ENCODE data around the gene CACNA1C.
"Not testable (repeated sequence)": the region's sequence is repeated elsewhere in the genome, so short reads cannot be mapped to it uniquely, and the experiment has no call there.

CACNA1C gene

DNA sequence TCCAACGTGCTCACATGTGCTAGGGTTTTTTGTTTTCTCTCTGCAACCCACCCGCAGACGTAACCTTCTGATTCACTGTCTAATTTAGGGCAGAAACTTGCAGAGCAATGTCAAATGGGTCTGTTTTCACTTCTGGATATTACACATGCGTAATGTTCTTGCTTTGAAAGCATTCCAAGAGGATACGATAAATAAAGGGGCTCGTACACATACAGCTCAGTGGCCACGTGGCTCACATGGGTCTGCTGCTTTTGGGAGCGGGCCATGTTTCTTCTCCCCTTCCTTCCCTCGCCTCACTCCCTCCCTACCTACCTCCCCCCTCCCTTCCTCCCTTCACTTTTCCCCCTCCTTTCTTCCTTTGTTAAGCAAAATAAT lies 23.4 kb downstream of the CACNA1C start:
- no peak for DNase-seq (ENCODE audit: low read depth)

DNA sequence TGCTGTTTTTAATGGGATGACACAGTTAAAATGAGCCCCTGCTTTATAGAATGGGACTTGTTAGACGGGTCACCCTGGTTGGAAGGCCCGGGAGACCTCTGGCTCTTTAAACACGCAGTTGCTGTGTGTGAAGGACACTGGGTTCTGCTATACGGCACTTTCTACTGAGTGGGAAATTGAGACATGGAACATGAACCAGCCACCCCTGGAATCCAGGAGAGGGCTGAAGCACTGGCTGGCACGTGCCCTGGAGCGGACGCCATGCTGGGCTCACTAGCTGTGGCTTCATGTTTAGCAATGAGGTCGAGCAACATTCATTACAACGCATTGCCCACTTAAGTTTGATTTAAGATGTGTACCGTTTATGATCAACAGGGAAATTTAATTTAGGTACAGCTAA lies 23.9 kb downstream of the CACNA1C start:
- DNase-seq (ENCODE audit: low read depth), result no peak

DNA sequence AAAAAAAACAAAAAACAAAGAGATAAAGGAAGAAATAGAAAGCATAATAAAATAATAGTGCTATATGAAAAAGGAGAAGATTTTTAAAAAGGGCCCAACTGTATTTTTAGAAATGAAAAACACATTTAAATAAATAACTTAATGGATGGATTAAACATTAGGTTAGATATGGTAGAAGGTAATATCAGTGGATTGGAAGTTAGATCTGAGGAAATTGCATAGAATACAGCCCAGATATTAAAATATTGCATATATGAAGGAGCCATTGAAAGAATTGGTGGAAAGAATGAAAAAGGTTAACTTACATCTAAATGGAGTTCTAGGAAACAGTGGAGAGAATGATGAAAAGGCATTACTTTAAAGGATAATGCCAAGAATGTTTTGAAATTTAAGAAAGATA lies 27.8 kb downstream of the CACNA1C start:
- DNase-seq (ENCODE audit: low read depth), result no peak

DNA sequence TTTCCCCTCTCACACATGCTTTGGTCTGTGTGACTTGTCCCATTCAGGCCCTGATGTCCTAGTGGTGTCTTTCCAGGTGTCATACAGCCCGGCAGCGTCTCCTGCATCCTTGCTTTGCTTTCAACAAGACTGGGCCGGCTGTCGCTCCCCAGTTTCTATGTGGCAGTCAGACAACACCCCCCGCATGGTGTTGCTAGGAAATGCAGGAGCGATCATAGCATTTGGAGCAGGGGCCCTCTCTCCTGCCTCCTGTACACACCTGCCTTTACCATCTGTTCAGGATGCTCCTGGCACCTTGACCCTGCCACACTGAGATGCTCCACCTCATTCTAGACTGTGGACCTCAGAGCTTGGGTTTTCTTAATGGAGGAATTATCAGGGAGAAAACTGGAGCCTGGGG lies 29.5 kb downstream of the CACNA1C start:
- no peak for DNase-seq (ENCODE audit: low read depth)

DNA sequence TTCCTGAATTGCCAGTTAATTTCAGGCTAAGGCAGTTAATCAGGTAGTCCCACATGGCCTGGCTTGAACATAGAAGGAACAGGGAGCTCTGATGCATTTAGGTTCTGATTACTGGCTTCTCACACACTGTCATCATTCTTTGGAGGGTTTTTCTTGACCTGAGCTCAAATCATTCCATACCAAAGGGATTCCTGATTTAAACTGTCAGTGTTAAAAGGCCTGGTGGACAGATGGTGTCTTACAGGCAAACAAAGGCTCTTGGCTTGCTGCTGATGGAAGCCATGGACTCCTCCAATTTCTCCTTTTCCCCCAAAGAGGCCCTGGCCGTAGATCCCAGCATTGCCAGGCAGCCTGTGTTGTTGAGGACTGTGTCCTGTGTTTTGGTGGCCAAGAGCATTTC lies 30.2 kb downstream of the CACNA1C start:
- no peak for DNase-seq (ENCODE audit: low read depth)

DNA sequence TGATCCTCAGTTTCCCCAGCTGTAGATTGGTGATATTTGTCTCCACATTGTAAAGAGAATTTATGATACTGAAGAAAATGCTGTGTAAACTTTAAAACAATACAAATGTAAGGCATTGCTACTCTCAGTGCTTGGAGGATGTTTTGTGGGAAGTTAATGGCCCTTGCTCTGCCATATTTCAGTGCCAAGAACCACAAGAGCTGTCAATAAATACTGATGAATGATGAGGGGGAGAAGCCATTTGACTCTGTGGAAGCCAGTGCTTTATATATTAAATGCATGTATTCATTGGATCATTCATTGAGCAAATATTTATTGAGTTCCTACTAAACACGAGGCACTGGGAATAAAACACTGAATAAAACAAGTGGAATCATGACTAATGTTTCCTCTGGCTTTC lies 30.8 kb downstream of the CACNA1C start:
- DNase-seq (ENCODE audit: low read depth), result no peak

DNA sequence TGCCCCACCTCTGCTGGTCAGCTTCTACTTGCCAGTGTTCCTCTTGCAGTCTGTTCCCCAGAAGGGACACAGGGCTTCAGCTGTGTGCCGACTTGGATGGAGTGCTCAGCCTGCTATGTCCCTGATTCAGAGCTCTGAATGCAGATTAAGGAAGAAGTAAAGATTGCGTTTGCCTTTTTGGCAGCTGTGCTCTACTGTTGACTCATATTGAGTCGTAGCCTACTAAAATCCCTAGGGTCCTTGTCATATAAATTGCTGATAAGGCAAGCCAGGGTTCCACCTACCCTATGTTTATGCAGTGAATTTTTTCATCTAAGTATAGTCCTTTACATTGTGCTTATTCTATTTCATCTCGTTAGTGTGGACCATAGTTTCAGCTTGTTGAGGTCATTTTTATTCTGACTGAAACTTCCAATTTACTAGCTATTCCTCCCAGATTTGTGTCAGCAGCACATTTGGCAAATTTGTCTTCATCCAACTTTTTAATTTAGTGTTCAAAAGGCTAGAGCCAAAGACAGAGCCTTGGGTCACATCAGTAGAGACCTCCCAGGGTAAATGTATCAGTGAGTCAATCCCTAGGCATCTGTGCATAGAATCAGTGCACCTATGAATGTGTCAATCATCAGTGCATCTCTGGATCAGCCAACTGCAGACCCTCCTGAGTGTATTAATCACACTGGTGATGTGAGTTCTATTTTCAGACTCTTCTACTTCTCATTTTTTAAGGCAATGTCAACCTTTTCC lies 31.9 kb downstream of the CACNA1C start:
- peak; percentile 59 for DNase-seq (ENCODE audit: low read depth)

DNA sequence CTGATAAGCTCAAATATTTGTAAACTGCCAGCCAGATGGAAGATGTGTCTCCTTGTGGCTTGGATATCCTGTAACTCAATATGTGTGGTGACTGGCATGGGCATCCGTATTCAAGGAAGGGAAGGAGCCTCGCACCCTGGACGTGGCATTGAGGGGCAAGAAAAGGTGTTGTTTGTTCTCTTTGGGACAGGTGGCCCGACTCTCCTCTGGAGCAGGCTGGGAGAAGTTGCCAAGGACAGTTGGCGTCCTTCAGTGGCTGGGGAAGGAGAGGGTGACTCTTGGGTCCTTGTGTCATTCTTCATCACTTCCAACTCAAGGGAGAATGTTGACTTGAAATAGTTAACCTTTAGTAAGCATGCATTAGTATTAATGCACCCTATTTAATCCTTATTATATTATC lies 39.6 kb downstream of the CACNA1C start:
- DNase-seq (ENCODE audit: low read depth), result no peak

DNA sequence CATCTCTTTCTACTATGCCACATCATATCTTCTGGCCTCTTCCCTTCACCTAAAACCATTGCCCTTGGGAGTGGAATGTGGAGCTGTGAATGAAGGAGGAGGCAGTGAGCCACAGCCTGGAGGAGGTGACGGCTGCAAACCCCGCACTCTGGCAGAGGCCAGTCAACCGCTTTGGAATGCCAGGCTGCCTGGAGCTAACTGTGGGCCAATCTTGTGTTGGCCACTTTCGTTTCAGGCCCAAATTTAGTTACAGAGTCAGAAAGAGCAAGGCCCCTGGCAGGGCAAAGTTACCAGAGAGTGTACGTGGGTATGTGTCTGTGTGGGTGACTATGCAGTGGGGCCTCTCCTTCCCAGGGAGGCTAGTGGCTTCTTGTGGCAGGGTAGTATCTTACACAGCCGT lies 40.1 kb downstream of the CACNA1C start:
- no peak for DNase-seq (ENCODE audit: low read depth)

DNA sequence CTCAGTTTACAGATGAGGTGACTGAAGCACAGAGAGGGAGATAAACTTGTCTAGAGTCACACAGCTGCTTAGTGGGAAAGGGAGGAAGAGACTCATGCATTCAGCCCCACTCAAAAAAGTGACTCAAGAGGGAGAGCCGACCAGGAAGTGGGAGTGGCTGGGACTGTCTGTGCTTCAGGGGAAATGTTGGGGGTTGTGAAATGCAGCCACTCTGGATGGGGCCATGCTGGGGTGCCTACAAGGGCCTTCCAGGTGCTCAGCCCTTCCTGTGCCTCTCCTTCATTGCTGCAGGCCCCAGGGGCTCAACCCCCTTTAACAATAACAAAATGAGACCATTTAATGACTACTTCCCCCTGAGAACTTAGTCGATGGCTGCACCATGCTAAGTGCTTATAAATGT lies 41.8 kb downstream of the CACNA1C start:
- no peak for DNase-seq (ENCODE audit: low read depth)

DNA sequence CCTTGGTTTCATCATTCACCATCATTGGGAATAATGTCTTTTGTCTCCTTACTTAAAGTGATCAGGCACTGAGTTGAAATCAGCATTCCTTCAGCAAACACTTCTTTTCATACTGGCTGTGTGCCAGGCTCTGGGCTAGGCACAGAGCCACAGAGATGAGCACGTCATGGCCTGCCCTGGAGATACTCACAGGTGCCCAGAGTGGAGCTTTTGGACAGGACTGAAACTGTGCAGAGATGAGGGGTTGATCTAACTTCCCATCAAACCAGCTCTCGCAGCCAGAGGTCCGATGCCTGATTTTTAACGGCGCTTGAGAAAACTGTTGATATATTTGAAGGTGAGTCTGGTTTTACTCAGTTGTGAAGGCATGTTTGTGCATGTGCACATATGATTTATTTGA lies 43.1 kb downstream of the CACNA1C start:
- DNase-seq (ENCODE audit: low read depth), result no peak

DNA sequence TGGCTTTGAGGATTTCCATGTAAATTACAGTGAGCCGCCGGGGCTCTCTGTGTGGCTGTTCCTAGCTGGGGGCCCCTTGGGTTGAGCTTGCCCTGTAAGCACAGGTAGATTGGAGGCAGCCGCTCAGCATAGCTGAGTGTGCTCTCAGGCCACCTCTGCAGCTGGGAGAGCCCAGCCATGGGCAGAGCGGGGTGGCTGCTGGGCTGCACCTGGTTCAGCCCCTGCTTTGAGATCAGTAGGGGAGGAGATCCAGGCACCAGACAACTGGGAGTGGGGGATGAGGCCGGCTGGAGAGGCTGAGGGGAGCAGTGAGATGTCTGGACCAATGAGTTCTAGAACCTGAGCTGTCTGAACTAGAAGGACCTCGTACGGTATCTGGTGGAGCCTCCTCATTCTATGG lies 44.8 kb downstream of the CACNA1C start:
- DNase-seq (ENCODE audit: low read depth), result no peak

DNA sequence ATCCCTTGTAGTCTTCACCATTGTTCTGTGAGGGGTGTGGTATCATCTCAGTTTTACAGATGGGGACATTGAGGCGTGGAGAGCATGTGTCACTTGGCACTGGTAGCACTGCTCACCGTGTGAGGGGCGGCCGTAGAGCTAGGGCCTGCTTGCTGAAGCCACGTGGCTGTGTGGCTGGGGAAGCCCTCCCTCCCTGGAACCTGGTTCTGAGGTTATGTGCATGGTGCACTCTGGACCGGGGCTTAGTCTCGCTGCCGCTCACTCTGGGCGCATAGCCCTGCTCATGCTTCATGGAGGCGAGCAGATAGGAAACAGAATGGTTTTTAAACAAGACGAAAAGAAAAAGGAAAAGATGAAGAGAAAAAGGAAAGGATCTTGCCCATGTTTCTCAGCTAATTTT lies 46.1 kb downstream of the CACNA1C start:
- DNase-seq (ENCODE audit: low read depth), result no peak

DNA sequence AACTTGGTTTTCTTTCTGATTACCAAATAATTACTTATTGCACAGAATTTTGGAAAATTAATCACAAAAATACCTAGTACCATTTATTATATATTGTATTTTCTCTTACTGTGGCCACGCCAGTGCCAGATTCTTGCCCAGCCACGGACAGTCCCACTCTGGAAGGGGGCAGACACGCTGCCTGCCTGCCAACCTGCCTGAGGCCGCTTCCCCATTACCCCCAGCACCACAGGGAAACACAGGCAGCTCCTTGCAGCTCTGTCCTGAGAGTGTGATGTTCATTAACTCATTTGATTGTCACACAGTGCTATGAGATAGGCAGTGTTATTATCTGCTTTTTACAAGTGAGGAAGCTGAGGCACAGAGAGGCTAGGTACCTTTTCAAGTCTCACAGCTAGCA lies 46.8 kb downstream of the CACNA1C start:
- no peak for DNase-seq (ENCODE audit: low read depth)

DNA sequence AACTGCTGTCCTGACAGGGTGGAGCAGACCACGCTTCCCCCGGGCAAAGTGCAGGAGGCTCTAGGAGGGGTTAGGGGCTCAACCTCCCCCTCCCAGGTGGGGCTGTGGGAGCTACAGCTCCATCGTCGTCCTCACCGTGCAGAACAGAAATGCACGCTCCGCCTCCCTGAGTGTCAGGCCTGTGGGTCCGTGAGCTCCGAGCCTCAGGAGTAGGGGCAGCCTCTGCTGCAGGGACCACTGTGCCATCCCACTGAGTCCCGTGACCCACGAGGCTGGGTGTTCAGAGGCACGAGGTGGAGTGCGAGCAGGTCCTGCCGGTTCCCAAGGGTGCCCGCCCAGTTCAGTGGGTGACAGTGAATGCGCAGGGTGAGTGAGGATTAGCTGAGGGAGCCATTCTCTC lies 48.6 kb downstream of the CACNA1C start:
- no peak for DNase-seq (ENCODE audit: low read depth)

DNA sequence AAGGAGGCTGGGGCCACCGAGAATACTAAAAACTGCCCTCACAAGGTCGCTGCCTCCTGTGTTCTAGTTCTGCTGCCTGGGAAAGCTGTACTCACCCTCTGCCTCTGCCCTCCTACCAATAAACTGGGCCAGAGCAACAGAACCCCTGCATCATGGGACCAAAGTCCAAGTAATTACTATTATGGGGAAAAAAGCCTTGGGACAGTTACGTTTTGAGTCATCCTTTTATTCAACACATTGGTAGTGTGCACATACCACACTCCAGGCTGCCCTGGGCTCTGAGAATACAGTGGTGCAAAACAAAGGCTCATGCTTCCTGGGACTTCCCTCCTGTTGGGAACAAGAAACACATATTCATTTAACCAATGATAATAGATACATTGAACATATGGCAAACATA lies 49.0 kb downstream of the CACNA1C start:
- DNase-seq (ENCODE audit: low read depth), result no peak

DNA sequence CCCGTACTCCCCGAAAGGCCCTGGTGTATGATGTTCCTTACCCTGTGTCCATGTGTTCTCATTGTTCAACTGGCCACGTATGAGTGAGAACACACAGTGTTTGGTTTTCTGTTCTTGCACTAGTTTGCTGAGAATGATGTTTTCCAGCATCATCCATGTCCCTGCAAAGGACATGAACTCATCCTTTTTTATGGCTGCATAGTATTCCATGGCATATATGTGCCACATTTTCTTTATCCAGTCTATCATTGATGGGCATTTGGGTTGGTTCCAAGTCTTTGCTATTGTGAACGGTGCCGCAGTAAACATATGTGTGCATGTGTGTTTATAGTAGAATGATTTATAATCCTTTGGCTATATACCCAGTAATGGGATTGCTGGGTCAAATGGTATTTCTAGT lies 49.9 kb downstream of the CACNA1C start:
- DNase-seq (ENCODE audit: low read depth), result not testable (repeated sequence)

DNA sequence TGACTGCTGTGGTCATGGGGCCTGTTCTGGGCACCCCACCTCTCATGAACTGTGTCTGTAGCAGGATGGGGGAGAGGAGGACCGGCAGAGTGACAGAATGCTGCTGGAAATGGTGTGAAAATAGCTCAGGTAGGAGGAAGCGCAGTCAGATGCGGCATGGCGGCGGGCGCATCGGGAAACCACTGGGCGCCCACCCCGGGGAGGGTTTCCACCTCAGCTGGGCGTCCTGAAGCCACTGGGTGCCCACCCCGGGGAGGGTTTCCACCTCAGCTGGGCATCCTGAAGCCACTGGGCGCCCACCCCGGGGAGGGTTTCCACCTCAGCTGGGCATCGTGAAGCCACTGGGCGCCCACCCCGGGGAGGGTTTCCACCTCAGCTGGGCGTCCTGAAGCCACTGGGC lies 52.6 kb downstream of the CACNA1C start:
- not testable (repeated sequence) for DNase-seq (ENCODE audit: low read depth)

DNA sequence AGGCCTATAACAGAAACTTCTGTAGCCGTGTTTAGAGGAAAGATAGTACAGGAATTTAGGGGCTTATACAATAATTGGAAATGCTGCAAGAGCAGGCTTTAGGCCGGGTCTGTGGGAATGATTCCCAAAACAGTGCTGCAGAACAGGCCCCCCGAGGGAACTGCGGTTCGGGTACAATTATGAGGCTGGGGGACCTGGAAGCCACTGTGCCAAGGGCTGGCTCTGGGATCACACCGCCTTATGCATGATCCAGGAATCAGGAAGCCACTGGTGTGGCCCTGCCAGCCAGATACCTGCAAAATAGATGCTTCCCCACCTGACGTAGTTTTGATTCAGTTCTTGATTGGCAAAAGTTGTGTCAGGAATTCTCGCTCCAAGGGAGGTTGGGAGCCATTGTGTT lies 55.4 kb downstream of the CACNA1C start:
- DNase-seq (ENCODE audit: low read depth), result no peak

DNA sequence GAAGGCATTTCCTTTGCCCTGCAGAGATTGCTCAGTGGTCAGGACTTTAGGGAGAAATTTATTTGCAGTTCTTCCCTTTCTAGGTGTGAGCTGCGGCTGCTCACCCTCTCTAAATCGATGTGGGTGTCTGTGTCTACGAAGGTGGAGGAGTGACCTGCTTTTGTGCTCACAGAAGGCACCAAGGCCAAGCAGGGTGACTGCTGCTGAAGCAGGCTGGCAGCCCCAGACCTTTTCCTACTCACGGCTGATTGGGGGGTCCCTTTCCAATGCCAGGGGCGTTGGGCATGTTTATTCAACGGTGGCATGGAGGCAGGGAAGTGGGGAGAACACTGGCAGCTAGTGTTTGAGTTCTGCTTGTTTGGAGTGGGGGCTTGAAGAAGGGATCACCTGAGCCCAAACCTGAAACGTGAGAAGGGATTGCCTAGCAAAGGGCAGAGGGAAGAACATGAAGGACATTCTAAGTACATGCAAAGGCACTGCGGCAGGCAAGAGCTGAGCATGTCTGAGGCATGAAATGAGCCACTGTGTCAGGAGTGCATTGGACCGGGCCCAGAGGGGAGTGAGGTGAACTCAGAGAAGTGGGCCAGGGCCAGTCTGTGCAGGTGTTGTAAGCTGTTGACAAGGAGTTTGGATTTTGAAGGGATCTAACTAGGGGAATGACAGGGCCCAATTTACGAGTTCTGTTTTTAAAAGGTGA lies 56.3 kb downstream of the CACNA1C start:
- DNase-seq (ENCODE audit: low read depth), result no peak

DNA sequence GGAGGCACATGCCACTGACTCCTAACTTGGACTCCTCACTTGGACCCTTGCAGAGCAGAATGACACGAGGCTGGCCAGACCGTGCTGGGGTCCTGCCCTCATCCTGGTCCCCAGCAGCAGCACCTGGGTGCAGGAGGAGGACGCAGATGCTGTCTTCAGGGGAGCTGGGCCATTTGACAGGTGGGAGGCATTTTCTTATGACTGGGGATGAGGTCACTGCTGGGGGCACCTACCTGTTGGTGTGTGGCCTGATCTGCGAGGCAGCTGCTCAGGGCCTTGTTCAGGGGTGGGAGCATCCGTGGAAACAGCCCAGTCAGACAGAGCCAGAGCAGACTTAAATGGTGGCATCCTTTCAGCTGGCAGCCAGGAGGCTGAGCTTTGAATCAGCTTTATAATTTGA lies 57.3 kb downstream of the CACNA1C start:
- DNase-seq (ENCODE audit: low read depth), result no peak

DNA sequence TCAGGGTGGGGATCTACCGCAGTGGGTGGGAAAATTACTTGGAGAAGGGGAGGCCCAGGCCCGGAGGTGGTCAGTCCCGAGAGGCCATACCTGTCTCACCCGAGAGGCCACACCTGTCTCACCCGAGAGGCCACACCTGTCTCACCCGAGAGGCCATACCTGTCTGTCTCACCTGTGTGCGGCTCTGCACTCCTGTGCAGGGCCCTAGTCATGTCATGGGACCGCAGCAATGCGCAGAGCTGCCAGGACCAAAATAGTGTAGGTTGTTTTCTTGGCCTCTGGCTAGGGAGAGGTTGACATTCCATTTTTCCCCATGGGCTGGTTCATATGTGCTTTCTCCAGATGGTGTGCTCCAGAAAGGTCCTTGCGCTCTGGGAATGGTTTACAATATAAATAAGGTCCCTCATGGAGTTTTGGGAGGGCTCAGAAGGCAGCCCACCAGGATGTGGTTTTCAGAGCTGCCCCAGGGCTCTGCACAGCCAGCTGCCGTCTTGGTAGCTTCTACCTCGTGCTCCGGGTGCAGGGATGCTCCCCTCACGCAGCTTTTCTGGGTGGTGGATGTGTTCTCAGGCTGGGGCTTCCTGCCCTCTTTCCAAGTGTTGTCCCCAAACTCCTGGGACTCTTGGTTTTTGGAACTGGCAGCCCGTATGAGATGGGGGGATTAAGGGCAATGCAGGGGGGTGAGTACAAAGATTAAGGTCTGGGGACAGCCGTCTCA lies 58.2 kb downstream of the CACNA1C start:
- no peak for DNase-seq (ENCODE audit: low read depth)

DNA sequence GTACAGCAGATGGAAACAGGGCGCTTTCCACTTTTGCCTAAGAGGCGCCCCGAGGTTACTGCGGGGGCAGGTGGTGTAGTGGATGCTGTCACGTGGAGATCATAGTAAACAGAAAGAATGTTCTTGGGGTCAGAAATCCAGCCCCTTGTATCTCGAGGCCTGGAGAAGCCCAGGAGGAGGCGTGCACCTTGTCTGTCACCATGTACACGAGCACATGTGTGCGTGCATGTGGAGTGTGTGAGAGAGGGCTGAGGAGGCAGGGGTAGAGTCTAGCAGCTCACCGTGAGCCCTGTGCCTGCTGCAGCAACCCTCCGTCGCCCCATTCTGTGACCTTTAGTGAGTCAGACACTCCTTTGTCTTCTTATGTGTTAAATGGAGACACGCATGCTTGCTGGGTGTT lies 59.0 kb downstream of the CACNA1C start:
- DNase-seq (ENCODE audit: low read depth), result no peak

All from GM04503 (cell line).